Measurements from ENCODE around the gene CGNL1.

DNA sequence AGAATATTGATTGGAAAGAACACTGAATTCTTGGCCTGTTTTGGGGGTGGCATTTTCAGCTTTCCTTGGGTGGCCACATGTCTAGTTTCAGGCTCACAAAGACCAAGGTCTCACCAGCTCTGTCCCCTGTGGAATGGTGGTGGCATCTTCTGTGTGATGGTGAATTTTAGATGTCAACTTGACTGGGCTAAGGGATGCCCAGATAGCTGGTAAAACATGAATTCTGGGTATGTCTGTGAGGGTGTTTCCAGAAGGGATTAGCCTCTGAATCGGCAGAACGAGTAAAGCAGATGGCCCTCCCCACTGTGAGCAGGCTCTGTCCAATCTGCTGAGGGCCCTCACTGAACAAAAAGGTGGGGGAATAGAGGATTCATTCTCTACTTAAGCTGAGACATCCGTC is 181.0 kb downstream of the CGNL1 start:
- TF ChIP-seq CTCF (IDR thresholded peaks at IDR 0.05; ENCODE audit: insufficient read depth, low read length, poor library complexity, severe bottlenecking) (no peak), EZH2phosphoT487 (conservative IDR thresholded peaks at IDR 0.05; ENCODE audit: low read length) (no peak)

Measured in SU-DHL-6 (cell line).